ENCODE data around the gene B4GALNT4.
"Not testable (repeated sequence)": the region's sequence is repeated elsewhere in the genome, so short reads cannot be mapped to it uniquely, and the experiment has no call there.

The B4GALNT4 gene

GRCh38 chr11:332651-333480 is 36.4 kb upstream of the B4GALNT4 start:
- no peak for TF ChIP-seq CTCF (conservative IDR thresholded peaks at IDR 0.05; ENCODE audit: low read depth, low read length)
- H3K4me3 ChIP-seq (ENCODE audit: low read length), result no peak overlapping the region
- DNase-seq (ENCODE audit: low read depth), result no peak

GRCh38 chr11:333616-334263 is 35.6 kb upstream of the B4GALNT4 start:
- DNase-seq (ENCODE audit: low read depth); H3K4me3 ChIP-seq (ENCODE audit: low read length): not testable (repeated sequence)

- no peak for TF ChIP-seq CTCF (conservative IDR thresholded peaks at IDR 0.05; ENCODE audit: low read depth, low read length)
- H3K4me3 ChIP-seq (ENCODE audit: low read length), result no peak overlapping the region
- no peak for DNase-seq (ENCODE audit: low read depth)
These were observed 34.9 kb upstream of the B4GALNT4 start for GRCh38 chr11:334264-334994.

GRCh38 chr11:335779-336658 is 33.3 kb upstream of the B4GALNT4 start:
- no peak for DNase-seq (ENCODE audit: low read depth)
- H3K4me3 ChIP-seq (ENCODE audit: low read length), result no peak overlapping the region
- no peak for TF ChIP-seq CTCF (conservative IDR thresholded peaks at IDR 0.05; ENCODE audit: low read depth, low read length)

DNA sequence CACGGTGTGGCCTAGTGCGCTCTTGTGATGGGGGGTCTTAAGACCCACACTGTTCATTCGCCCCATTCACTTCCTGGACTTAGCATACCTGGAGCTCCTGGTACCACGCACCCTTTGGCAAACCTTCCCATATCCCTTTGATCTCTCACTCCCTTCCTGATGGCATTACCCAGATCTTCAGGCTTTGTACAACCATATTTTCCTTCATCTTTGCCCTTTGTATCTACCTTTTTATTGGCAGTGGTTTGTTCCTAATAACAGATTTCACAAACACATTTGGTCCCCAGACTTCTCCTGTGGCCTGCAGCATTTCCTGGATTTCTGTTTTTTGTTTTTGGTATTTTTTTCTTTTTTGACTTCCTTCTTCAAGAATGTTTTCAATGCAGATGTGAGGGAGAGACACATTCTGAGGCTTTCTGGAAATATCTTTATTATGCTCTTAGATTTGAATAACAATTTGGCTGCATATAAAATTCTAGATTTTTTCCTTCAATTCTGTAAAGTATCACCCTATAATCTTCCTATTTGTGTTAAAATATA is 32.6 kb upstream of the B4GALNT4 start:
- DNase-seq (ENCODE audit: low read depth), result no peak
- H3K4me3 ChIP-seq (ENCODE audit: low read length), result no peak overlapping the region
- TF ChIP-seq CTCF (conservative IDR thresholded peaks at IDR 0.05; ENCODE audit: low read depth, low read length), result no peak

GRCh38 chr11:337711-338110 is 31.6 kb upstream of the B4GALNT4 start:
- TF ChIP-seq CTCF (conservative IDR thresholded peaks at IDR 0.05; ENCODE audit: low read depth, low read length), result no peak
- no peak for DNase-seq (ENCODE audit: low read depth)
- H3K4me3 ChIP-seq (ENCODE audit: low read length), result no peak overlapping the region

Data from retinal pigment epithelial cell (primary cell).